ENCODE data around the gene KIAA1671. TPM values are rescaled to one million over a fixed set of nuclear protein-coding genes. Genes with fewer than 3 reads are reported as not detected.

The KIAA1671 gene
- total RNA-seq, 1 donor from 2014 or later: 40.7 TPM

DNA sequence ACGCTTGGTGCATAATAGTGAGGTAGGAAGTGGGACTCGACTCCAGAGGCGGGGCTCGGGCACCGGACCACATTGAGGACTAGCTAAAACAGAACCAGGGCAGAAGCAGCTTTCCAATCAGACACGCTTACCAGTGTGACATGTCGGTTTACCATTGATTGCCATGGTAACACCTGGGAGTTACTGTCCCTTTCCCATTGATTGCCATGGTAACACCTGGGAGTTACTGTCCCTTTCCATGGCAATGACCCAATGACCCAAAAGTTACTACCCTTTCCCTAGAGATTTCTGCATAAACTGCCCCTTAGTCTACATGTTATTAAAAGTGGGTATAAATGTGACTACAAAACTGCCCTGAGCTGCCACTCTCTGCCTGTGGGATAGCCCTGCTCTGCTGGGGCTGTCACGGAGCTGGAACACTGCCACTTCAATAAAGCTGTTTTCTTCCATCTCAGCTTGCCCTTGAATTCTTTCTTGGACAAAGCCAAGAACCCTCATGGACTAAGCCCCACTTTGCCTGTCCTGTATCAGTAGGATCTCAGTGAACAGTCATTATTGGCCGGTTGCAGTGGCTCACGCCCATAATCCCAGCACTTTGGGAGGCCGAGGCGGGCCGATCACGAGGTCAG is 169.7 kb downstream of the KIAA1671 start:
- no peaks in the 10 kb centered on the region for H3K9me3 ChIP-seq
- H3K27me3 ChIP-seq (ENCODE audit: low read depth): no peaks in the 10 kb centered on the region
- no peak overlapping the region for H3K4me3 ChIP-seq
- H3K27ac ChIP-seq: no peak overlapping the region
- TF ChIP-seq, protein P1, sequence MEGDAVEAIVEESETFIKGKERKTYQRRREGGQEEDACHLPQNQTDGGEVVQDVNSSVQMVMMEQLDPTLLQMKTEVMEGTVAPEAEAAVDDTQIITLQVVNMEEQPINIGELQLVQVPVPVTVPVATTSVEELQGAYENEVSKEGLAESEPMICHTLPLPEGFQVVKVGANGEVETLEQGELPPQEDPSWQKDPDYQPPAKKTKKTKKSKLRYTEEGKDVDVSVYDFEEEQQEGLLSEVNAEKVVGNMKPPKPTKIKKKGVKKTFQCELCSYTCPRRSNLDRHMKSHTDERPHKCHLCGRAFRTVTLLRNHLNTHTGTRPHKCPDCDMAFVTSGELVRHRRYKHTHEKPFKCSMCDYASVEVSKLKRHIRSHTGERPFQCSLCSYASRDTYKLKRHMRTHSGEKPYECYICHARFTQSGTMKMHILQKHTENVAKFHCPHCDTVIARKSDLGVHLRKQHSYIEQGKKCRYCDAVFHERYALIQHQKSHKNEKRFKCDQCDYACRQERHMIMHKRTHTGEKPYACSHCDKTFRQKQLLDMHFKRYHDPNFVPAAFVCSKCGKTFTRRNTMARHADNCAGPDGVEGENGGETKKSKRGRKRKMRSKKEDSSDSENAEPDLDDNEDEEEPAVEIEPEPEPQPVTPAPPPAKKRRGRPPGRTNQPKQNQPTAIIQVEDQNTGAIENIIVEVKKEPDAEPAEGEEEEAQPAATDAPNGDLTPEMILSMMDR (IDR thresholded peaks at IDR 0.05): no peak
- intact Hi-C loops (cut with DNase I): no loop called here
- ATAC-seq (no peak), DNase-seq (no peak)
- peaks cover 22% of the 10 kb centered on the region for H3K4me1 ChIP-seq
- no peaks in the 10 kb centered on the region for H3K36me3 ChIP-seq

DNA sequence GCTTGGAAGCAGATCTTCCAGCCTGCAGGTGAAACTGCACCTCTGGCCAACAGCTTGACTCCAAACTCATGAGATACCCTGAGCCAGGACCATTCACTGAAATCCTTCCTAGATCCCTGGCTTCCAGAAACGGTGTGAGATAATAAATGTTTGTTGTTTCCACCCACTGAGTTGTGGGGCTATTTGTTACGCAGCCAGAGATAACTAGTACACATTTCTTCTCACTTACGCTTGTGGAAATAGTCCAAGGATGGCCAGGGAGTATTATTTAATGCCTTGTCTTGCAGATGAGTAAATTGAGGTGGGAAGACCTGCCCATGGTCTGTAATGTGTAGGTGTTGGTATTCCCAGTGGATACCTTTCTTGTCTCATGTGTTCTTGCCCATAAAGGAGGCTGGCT is 171.2 kb downstream of the KIAA1671 start:
- Histone ChIP-seq H3K4me1 (peaks cover 31% of the 10 kb centered on the region), H3K9me3 (no peaks in the 10 kb centered on the region), H3K4me3 (no peak overlapping the region), H3K36me3 (no peaks in the 10 kb centered on the region), H3K27me3 (ENCODE audit: low read depth) (no peaks in the 10 kb centered on the region), H3K27ac (no peak overlapping the region)
- TF ChIP-seq, protein P1 (IDR thresholded peaks at IDR 0.05): no peak
- no peak for DNase-seq
- intact Hi-C loops (cut with DNase I): no loop called here
- ATAC-seq: no peak

DNA sequence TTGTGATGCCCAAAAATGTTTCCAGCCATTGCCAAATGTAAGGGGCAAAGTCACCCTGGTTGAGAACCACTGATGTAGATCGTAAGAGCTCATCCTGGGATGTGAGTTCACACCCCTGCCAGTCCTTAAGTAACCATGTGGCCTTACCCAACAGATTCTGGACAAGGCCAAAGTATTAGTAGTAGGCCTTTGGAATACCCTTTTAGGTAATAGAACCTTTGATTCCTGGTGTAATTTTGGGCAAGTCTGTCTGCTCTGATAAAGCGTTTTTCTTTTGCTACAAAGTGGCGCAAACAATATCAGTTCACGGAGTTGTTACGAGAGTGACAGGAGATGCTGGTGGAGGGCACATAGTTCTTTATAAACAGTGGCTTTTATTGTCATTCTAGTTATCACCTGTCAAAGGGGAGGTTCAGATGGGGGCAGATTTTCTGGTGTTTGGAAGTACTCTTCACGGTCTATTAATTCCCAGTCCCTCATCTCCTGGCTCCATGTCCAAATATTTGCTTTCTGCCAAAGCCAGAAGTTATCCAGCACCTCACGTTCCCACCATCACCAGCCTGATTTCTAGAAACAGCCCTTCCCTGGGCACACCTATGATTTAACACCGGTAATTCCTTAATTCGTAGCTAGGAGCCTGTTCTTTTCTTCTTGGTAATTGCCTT is 173.3 kb downstream of the KIAA1671 start:
- H3K36me3 ChIP-seq: no peaks in the 10 kb centered on the region
- no peak overlapping the region for H3K4me3 ChIP-seq
- peaks cover 28% of the 10 kb centered on the region for H3K4me1 ChIP-seq
- intact Hi-C loops (cut with DNase I): no loop called here
- no peaks in the 10 kb centered on the region for H3K9me3 ChIP-seq
- TF ChIP-seq, protein P1 (IDR thresholded peaks at IDR 0.05): no peak
- no peaks in the 10 kb centered on the region for H3K27me3 ChIP-seq (ENCODE audit: low read depth)
- ATAC-seq: no peak
- no peak for DNase-seq
- no peak overlapping the region for H3K27ac ChIP-seq

DNA sequence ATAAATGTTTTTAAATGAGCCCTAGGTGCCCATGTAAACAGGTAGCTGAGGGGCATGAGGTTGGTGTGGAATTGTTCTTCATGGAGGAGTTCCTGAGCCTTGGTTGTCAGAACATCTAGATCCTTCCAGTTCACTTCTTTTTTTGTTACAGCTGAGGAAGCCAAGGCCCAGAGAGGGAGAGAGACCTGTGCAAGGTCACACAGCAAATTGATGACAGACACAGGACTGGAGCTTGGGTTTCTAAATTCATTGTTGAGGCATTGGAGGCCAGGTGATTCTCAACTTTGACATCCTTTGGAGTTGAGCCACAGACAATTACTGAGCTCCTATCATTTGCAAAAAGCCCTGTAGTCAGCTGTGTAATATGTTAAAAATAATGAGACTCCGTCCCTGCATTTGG is 174.0 kb downstream of the KIAA1671 start:
- H3K36me3 ChIP-seq: no peaks in the 10 kb centered on the region
- no peaks in the 10 kb centered on the region for H3K27me3 ChIP-seq (ENCODE audit: low read depth)
- TF ChIP-seq, protein P1 (IDR thresholded peaks at IDR 0.05): no peak
- no peaks in the 10 kb centered on the region for H3K9me3 ChIP-seq
- no peak for ATAC-seq
- peaks cover 32% of the 10 kb centered on the region for H3K4me1 ChIP-seq
- no peak overlapping the region for H3K4me3 ChIP-seq
- no peak for DNase-seq
- no peak overlapping the region for H3K27ac ChIP-seq
- intact Hi-C loops (cut with DNase I): no loop called here

DNA sequence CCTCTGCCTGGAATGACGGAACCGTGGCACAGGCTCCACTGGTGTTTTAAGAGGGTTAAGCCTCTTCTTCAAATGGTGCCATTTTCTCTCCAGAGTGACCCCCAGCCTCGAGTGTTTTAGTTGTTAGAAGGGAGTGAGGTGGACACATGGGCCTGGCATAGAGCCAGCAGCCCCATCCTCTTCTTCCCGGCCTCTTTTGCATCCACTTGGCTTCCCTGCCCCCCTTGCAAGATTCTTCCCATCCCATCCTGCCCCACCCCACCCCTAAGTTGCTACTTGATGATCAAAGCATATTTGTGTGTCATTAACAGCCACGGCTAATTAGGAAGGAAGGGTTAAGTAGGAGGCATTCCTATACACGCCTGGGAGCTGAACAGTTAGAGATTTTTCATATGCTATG is 174.8 kb downstream of the KIAA1671 start:
- DNase-seq: no peak

More for the DNA sequence above, 174.8 kb downstream of the KIAA1671 start:
- no peaks in the 10 kb centered on the region for H3K9me3 ChIP-seq
- intact Hi-C loops (cut with DNase I): no loop called here
- no peak overlapping the region for H3K4me3 ChIP-seq
- H3K4me1 ChIP-seq: peaks cover 40% of the 10 kb centered on the region
- H3K27ac ChIP-seq: no peak overlapping the region
- H3K27me3 ChIP-seq (ENCODE audit: low read depth): no peaks in the 10 kb centered on the region
- no peak for ATAC-seq
- TF ChIP-seq, protein P1 (IDR thresholded peaks at IDR 0.05): no peak
- H3K36me3 ChIP-seq: no peaks in the 10 kb centered on the region

Measured in lower lobe of right lung (tissue), 2 donors.